NCI-H524 (cell line): ENCODE results near the gene KCNQ1.

Experiments used
- DNase-seq, 2 experiments: peaks; one replicate each; lab custom pipeline; 2025; lab: John Stamatoyannopoulos, UW

The KCNQ1 gene

DNA sequence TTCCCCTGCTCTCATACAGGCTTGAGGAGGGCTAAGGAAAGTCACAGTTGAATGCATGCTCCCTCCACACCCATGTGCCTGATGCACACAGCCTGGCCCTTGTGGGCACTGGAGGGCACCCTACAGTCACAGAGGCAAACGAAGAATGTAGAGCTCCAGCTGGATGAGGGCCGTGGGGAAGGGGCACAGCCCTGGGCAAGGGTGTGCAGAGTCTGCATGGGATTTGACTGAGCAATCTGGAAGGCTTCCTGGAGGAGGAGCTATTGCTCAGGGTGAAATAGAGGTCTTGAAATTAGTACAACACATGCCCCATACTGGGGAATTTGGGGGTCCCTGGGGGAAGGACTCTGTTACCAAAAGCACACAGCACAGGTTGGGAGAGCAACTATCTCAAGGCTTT, 64.0 kb downstream of the KCNQ1 start:
- no peak for DNase-seq

DNA sequence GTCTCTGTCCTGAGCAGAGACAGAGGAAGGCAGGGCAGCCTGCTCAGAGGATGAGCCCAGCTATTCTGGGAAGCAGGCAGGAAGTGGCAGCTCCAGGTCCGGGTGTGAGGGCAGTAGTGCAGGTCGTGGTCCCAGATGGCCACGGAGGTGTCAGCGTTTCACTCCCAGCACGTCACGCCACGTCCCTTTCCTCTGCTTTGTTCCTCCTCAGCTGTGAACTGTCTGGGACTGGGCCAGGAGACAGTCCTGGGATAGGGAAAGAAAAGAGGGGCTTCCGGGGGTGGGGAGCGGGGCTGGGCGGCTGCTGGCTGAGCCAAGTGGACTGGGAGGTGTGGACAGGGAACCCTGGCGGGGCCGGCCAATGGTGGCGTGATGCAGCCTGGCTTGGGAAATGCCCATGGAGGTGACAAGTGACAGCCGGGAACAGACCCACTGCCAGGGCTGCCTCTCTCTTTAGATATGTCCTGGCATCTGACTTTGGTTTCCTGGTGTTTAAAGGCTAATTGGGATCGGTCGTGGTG, 64.7 kb downstream of the KCNQ1 start:
- DNase-seq = no peak

DNA sequence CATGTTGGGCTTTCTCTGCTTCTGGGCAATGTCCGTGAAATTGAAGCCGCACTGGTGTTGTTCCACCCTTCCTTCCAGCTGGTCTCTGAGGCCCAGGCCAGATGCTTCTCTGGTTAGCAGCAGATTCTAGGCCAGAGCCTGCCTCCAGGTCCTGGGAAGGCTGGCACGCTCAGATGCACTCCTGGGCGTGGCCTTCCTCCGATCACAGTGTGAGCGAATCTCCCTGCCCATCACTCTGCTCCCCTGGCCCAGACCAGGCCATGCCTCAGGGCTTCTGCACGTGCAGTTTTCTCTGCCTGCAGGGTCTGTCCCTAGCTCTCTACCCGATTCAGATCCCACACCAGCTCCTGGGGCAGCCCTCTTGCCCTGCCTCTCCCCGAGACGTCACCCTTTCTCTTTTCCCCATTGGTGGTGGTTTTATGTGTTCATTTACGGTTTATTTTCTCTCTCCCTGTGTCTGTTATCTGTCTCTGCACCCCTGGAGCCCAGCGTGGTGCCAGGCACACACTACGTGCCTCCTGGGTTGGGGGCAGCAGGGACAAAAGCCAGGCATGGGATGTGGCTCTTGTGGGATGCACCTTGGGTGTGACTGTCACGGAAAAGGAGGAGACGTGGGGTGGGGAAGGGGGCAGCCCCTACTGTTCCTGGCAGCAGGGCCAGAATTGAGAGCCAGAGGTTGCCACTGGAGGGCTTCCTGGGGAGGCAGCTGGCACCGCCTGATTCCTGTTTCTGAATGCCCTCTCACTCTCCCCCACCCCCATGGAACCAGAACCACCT, 66.0 kb downstream of the KCNQ1 start:
- DNase-seq = peak in 1 of 2 experiments; percentile 30

DNA sequence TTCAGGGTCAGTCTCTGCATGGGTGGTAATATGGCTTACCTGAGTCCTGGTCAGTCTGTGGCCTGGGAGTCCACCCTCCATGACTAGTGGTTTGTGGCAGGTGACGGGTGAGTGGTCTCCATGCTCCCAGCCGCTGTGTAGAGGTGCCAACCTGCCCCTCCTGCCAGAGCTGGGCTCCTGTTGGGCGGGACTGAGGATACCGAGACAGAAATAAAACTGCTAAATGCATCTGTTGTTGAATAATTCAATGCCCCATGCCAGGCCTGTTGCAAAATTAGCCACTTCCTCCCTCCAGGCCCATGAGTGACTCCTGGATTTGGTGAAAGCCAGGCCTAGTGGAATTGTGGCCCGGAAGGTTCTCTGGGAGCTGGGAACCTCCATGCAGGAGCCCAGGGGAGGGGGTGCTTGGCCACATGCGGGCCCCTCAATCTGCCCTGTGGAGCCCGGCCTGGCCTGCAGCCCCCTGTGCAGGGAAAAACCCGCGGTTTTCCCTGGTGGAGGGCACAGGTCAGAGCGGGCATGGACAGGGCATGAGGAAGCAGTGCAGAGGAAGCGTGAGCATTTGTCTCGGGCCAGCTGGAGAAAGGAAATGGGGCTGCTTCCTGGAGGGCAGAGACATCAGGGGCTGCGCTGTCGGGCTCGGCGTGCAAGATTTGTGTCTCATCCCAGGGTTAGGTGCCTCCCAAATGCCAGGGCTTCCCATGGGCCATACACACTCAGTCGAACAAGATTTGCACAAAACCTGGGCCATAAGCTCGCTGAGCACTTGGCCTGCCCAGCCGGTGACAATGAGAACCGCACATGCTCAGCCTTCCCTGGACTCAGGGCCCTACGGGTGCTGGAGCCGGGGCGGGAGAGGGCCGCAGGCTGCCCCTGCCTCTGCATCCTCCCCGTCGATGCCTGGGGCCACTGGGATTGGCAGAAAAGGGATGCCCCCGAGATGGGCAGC, 66.9 kb downstream of the KCNQ1 start:
- no peak for DNase-seq

DNA sequence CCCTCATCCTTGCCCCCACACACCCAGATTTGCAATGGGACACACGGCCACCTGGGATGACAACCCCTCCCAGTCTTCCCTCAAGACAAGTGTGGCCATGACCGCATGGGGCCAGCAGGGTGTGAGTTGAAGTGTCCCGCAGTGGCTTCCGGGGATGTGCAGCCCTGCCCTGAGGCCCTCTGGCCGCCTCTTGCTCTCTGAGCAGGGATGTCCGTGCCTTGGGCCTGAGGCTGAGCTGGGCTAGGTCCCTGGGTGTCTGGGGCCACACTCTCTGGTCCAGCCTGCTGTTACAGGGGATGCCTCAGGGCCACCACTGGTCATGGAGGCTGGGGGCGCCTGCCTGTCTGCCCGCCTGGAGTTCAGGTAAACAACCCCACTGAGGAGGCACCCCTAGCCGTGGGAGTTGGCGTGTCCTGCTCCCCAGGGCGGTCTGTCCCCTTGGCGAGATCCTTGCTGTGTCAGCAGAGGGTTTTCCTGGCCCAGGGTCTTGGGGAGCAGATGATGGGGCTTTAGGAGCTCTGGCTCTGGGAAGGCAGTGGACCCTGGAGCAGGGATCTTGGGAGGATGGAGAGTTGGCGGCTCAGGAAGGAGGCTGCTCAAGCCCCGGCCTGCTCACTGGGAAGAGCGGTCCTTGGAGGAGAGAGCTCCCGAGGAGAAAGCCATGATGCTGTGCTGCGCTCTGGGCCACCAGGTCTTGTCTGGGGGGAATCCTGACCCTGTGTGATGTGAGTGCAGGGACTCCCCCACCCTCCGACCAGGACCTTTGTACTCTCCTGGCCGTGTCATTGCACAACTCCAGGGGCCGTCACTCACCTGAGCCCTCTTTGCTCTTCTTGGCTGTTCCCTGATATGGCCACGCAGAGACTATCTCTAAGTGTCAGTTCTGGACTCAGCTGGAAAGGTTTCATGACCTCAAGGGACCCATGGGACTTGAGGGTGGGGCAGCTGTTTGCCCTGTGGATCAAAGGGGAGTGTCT, 67.9 kb downstream of the KCNQ1 start:
- DNase-seq = no peak

DNA sequence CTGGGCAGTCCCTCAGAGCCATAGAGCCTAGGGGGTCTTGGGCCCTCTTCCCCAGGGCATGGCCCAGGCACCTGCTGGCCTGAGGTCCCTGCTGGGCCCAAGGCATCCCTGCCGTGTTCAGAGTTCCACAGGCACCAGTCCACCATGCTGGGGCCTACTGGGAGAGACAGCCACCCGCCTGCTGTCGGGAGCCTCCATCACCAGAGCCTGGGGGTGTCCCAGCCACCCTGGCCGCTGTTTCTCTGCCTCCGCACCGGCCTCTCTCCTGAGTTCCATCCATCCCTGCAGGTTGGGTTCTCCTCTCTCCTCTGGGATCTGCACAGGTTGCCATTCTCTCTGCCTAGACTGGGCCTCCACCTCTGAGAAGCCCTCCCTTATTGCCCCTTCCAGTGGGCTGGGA, 68.6 kb downstream of the KCNQ1 start:
- DNase-seq = no peak

DNA sequence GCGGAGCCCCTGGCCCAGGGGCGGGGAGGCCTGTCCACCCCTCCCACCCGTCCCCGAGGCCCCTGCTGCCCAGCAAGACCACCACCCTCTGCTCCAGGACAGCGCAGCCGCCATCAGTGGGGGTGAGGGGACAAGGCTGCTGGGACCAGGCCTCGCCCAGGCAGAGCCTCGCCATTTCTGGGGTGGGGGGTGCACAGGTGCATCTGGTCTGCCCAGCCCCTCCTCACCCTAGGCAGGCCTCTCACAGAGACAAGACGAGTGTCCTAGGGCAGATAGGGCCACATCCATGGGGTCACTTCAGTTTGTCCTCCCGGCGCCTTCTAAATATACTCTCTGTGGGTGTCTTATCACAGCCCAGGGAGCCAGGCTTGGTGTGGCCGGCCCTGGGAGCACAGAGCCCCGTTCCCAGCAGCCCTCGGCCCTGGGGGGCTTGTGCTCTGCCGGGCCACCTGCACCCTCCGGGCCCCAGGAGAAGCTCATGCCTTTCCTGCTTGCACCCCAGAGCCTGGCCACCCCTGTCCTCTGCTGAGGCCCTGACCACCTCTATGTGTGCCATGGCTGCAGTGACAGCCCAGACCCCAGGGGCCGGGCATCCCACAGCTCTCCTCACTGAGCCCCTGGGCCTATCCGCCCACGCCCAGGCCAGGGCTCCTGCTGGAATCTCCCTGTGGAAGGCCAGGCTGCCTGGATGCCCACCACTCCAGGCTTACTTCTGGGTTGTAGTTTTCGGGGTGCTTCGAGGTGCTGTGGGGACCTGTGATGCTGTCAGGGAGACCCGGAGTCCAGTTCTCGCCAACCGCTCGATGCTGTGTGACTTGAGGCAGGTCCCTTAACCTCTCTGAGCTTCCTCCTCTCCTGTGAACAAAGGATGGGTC, 70.8 kb downstream of the KCNQ1 start:
- no peak for DNase-seq

DNA sequence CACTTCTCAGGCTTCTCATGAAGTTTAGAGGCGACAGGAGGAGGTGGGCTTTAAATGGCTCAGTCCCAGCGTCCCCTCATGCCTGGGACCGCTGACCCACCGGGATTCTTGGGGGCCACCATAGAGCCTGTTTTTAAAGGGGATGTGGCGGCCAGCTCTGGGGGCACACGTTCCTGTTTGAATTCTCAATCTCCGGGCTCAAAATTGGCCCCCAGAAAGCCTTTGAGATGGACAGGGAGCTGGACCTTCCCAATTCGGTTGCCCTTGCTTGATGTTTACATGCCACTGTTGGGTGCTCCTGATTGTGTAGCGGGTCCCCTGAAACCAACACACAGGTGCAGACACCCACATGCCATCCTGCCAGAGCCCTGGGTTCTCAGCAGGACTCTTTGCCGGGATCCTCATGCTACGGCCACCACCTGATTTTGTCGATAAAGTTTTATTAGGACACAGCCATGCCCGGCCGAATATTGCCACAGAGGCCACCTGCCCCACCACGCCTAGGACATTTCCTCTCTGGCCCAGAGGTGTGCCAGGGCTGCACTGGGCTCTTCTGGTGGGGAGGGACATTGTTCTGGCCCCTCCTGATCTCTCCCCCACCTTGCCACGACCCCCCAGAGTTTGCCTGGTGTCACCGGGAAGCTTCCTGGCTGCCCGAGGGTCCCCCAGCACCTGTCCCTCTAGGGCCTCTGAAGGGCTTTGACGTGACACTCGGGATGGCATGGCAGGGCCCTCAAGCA, 71.6 kb downstream of the KCNQ1 start:
- DNase-seq = no peak

DNA sequence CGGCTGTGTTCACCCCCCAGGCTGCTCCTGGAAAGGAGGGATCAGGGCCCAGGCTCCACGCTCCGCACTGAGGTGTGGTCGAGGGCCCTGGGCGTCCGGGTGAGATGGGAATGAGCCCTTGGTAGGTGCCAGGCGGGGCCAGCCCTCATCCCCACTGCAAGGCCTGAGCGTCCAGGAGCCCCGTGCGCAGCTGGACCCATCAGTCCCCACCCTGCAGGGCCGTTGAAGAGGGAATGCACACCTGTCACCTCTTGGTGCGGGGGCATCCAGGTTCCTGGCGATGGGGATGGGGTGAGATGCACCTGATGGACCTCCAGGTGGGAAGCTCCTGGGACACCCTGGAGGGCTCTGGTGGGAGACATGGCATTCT, 72.2 kb downstream of the KCNQ1 start:
- no peak for DNase-seq

DNA sequence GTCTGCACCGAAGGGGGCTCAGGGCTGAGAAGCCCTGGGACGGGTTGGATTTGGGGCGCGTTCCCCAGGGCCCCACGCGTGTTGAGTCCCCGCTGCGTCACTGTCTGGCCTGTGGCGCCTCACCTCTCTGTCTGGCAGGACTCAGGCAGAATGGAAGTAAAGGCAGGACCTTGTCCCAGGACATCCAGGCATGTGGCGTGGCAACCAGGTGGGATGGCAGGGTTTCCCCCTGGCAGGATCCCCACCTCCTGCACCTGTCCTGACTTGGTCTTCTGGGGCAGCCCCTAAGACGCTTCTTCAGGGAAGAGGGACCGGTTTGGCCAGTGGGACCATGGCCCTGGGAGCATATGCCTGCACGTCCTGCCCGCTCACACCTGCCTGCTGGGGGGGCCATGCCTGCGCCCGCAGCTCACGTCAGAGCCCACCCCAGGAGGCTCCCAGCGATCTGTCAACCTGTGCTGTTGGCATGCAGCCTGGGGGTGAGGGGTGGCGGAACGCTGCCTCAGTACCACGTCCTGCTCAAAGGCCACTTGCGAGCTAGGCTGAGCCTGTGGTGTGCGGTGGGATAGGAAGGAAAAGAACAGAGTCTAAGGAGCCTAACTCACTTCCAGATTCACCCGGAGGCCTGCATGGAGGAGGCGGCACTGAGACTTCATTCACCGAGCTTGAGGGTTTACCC, 72.7 kb downstream of the KCNQ1 start:
- DNase-seq = no peak

DNA sequence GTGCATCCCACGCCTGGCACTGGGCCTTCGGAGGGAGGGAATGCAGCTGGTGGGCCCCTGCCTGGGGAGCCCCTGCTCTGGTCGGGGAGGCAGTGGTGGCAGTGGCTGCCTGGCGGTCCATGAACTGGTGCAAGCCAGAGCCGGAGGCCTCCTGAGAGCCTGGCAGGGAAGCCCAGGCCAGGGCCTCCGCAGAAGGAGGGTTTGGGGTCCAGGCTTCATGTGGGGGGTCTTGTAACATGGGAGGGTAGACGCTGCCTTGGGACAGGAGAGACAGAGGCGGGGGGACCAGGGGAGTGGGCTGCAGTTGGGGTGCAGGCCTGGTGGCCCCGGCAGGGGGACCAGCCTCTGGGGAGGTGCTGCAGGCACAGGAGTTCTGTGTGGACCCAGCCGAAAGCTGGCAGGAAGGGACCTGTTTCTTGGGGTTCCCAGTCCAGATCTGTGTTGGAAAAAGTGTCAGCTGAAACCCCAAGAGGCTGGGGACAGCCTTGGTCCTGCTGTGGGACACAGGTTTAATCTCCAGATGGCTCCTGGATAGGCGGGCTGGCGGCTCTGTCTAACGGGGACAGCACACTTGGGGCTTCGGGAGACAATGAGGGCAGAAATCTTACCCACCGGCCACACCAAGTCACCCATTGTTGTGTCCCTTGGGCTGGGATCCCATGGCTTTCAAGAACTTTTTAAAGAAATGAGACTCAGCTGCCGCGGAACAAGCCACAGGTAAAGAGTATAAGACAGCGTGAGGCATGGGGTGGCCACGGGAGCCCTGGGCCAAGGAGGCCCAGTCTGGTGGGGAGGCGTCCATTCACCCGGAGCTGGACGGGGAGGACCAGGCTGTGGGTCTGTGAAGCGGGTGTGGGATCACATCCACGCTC, 73.5 kb downstream of the KCNQ1 start:
- peak in 1 of 2 experiments; percentile 28 for DNase-seq

DNA sequence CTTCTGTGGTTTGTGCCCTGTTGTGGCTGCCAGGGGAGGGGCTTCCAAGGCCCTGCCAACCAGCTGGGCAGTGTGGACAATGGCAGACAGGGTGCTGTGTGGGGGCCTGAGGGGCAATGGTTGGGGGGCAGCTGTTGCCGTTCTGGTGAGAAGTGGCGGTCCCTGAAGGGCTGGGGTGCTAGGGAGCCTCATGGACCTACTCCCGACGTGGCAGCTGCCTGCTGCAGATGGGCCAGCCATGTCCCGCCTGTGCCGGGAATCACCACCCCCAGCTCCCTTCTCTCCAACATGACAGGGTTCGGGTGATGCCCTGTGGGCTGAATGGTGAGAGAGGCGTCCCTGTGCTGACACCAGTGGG, 74.2 kb downstream of the KCNQ1 start:
- no peak for DNase-seq

DNA sequence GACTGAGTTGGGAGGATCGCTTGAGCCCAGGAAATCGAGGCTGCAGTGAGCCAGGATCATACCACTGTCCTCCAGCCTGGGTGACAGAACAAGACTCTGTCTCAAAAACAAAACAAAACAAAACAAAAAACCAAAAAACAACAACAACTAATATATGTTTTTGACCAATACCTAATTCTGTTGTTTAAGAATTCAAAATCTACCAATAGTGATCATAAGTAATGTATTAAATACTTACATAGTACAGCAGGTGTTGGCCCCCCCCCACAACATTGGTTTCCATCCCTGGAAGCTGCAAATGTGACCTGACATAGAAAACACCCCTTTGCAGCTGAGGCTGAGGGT, 74.7 kb downstream of the KCNQ1 start:
- DNase-seq = no peak

DNA sequence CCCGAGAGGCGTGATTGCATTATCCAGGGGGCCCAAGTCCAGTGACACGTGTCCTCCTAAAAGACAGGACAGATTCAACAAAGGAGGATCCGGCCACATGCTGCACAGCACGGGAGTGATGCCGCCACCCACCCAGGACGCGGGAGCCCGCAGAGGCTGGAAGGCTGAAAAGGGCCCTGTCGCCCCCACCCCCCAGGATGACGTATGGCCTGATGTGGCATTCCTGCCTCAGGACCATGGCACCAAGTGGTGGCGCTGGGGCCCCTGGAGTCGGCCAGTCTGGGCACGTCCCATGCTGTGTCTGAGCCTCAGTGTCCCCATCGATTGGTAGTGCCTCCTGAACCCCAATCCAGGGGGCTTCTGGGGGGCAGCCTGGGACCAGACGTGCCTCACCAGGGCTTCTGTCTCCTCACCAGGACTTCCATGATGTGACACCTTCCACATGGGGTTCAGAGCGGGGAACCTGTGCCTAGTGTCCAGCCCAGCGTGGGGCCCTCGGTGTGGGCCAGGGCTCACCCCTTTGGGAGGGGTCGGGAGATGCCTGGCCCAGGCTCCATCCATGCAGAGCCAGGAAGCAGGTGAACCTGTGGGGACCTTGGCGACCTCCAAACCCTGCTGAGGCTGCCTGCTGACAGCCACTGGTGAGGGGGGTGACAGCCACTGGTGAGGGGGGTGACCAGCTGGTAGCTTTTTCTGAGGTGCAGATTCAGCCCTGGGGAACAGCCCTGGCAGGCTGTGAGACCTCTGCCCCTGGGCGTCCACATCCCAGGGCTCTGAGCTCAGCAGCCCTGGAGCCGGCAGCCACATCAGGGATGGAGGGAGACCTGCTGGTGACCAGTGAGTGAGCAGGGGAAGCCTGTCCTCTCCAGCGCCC, 75.3 kb downstream of the KCNQ1 start:
- DNase-seq = no peak

DNA sequence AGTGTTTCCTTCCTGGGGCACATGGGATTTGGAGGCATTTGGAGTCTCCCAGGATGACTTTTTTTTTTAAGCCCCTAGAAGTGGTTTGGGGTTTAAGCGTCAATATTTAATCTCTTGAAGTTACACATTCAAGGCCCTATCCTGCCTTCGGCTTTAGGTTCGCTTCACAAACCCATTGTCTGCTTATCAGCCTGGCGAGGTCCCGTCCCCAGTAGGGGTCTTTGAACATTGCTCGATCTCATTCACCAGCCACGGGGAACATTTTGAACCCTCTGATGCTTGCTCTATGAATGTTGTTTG, 75.9 kb downstream of the KCNQ1 start:
- DNase-seq = peak; percentile 24 to 62

DNA sequence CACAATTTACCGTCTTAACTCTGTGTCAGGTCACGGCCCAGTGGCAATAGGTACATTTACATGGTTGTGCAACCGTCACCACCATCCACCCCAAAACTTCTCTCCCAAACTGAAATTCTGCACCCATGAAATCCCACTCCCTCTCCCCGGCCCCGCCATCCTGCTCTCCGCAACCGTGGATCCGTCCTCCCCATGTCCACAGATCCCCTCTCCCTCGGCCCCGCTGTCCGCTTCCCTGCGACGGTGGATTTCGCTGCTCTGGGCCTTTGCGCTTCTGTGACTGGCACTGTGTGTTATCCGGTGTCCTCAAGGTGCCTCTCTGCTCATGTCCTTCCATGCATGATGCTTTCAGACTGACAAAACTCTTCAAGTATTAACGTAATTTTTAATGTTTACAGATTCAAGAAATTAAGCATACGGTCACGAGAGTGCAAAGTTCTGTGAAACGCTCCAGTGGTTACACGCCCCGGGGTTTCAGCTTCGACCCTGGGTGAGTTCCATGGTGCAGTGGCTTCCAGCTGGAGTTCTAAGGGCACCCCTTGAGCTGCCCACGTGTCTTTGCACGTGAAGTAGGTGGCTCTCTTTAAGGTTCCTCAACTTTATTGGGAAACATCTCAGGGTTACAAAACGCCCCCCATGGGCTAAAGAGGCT, 76.4 kb downstream of the KCNQ1 start:
- no peak for DNase-seq
